Measurements from ENCODE around the gene CCSER1.

CCSER1 gene

DNA sequence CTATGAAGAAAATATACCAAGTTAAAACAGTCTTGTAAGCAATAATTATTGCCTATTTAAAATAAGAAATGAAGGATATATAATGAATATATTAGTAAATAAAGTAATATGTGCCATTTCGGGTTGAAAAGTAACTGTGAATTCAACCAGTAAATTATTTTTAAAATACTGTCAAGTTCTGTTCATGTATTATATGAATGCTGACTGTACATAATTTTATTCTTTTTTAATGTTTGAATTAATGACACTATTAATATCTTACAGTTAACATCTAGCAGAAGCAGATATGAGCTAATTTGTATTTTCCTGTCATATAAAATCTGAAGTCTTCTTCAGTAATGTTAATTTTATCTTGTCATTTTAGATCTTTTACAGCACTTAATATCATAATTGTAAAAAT is 632.9 kb downstream of the CCSER1 start:
- Histone ChIP-seq H3K79me2 (ENCODE audit: insufficient read depth, low read length) (no peaks in the 10 kb centered on the region), H4K20me1 (ENCODE audit: insufficient read depth, low read length, poor library complexity, severe bottlenecking) (no peaks in the 10 kb centered on the region), H3K4me3 (ENCODE audit: low read length, poor library complexity, severe bottlenecking) (no peak overlapping the region), H3K36me3 (ENCODE audit: insufficient read depth, low read length) (no peaks in the 10 kb centered on the region), H2AFZ (ENCODE audit: low read length) (no peak overlapping the region), H3K9me2 (replicated peaks; ENCODE audit: low read depth, low read length) (no peaks in the 10 kb centered on the region), H3F3A (ENCODE audit: low read depth) (no peaks in the 10 kb centered on the region), H3K4me2 (ENCODE audit: low read depth, low read length, poor library complexity, severe bottlenecking) (no peak overlapping the region), H3K9ac (ENCODE audit: low read depth, low read length, poor library complexity, severe bottlenecking) (no peak overlapping the region), H3K9me3 (ENCODE audit: insufficient read depth, low read depth, low read length) (no peaks in the 10 kb centered on the region), H3K4me1 (ENCODE audit: insufficient read depth, low read length, poor library complexity, severe bottlenecking) (no peaks in the 10 kb centered on the region), H3K27me3 (ENCODE audit: insufficient read depth, low read length, poor library complexity, severe bottlenecking) (no peaks in the 10 kb centered on the region)
- TF ChIP-seq, protein P1, sequence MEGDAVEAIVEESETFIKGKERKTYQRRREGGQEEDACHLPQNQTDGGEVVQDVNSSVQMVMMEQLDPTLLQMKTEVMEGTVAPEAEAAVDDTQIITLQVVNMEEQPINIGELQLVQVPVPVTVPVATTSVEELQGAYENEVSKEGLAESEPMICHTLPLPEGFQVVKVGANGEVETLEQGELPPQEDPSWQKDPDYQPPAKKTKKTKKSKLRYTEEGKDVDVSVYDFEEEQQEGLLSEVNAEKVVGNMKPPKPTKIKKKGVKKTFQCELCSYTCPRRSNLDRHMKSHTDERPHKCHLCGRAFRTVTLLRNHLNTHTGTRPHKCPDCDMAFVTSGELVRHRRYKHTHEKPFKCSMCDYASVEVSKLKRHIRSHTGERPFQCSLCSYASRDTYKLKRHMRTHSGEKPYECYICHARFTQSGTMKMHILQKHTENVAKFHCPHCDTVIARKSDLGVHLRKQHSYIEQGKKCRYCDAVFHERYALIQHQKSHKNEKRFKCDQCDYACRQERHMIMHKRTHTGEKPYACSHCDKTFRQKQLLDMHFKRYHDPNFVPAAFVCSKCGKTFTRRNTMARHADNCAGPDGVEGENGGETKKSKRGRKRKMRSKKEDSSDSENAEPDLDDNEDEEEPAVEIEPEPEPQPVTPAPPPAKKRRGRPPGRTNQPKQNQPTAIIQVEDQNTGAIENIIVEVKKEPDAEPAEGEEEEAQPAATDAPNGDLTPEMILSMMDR (conservative IDR thresholded peaks at IDR 0.05; ENCODE audit: low read length) = no peak
- TF ChIP-seq EZH2phosphoT487 (IDR thresholded peaks at IDR 0.05; ENCODE audit: borderline replicate concordance) = no peak

DNA sequence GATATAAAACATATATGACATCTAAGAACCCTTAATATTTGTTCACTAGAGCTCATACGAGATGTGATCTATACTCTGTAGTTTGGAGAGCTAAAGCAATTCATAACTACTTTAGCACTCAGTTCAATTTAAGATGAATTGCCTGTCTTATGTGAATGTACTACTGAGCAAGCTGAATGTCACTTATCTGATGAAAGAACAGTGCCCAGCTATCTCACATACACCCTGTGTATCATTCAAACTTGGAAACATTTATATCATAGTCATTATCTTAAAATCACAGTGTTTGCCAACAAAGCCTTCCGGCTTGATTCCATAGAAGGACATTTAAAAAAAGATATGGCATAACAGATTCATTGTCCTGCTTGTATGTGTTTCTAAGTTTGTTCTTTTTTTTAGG is 639.6 kb downstream of the CCSER1 start:
- Histone ChIP-seq H3K9me2 (replicated peaks; ENCODE audit: low read depth, low read length) (no peaks in the 10 kb centered on the region), H3K4me1 (ENCODE audit: insufficient read depth, low read length, poor library complexity, severe bottlenecking) (no peaks in the 10 kb centered on the region), H3K4me2 (ENCODE audit: low read depth, low read length, poor library complexity, severe bottlenecking) (no peak overlapping the region), H3K9me3 (ENCODE audit: insufficient read depth, low read depth, low read length) (no peaks in the 10 kb centered on the region), H3K9ac (ENCODE audit: low read depth, low read length, poor library complexity, severe bottlenecking) (no peak overlapping the region), H3K79me2 (ENCODE audit: insufficient read depth, low read length) (no peaks in the 10 kb centered on the region), H4K20me1 (ENCODE audit: insufficient read depth, low read length, poor library complexity, severe bottlenecking) (no peaks in the 10 kb centered on the region), H3K27me3 (ENCODE audit: insufficient read depth, low read length, poor library complexity, severe bottlenecking) (no peaks in the 10 kb centered on the region), H3F3A (ENCODE audit: low read depth) (no peaks in the 10 kb centered on the region), H3K36me3 (ENCODE audit: insufficient read depth, low read length) (no peaks in the 10 kb centered on the region), H3K4me3 (ENCODE audit: low read length, poor library complexity, severe bottlenecking) (no peak overlapping the region), H2AFZ (ENCODE audit: low read length) (no peak overlapping the region)
- no peak for TF ChIP-seq EZH2phosphoT487 (IDR thresholded peaks at IDR 0.05; ENCODE audit: borderline replicate concordance)
- TF ChIP-seq, protein P1 (conservative IDR thresholded peaks at IDR 0.05; ENCODE audit: low read length) = no peak

DNA sequence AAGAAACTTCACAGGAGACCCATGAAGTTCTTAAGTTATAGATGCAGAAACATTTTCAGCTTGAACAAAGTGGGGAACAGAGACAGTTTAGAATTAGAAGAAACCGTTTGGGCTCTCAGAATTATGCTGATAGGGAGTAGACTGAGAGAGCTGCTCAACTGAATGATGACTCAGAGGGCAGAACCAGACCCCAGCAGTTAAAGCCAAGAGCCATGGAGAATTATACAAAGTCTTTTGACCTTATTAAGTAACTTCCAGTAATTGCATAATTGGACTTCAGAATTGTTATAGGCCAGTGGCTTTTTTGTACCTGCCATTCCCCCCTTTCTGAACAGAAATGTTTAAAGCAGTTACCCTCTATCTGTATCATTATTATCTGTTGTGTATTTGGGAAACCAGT is 642.1 kb downstream of the CCSER1 start:
- H3K4me1 ChIP-seq (ENCODE audit: insufficient read depth, low read length, poor library complexity, severe bottlenecking) = no peaks in the 10 kb centered on the region
- no peaks in the 10 kb centered on the region for H3K79me2 ChIP-seq (ENCODE audit: insufficient read depth, low read length)
- no peak overlapping the region for H2AFZ ChIP-seq (ENCODE audit: low read length)
- no peaks in the 10 kb centered on the region for H3F3A ChIP-seq (ENCODE audit: low read depth)
- H3K27me3 ChIP-seq (ENCODE audit: insufficient read depth, low read length, poor library complexity, severe bottlenecking) = no peaks in the 10 kb centered on the region
- H3K4me2 ChIP-seq (ENCODE audit: low read depth, low read length, poor library complexity, severe bottlenecking) = no peak overlapping the region
- H3K36me3 ChIP-seq (ENCODE audit: insufficient read depth, low read length) = no peaks in the 10 kb centered on the region
- no peaks in the 10 kb centered on the region for H3K9me3 ChIP-seq (ENCODE audit: insufficient read depth, low read depth, low read length)
- no peaks in the 10 kb centered on the region for H3K9me2 ChIP-seq (replicated peaks; ENCODE audit: low read depth, low read length)
- H3K4me3 ChIP-seq (ENCODE audit: low read length, poor library complexity, severe bottlenecking) = no peak overlapping the region
- no peaks in the 10 kb centered on the region for H4K20me1 ChIP-seq (ENCODE audit: insufficient read depth, low read length, poor library complexity, severe bottlenecking)
- TF ChIP-seq, protein P1 (conservative IDR thresholded peaks at IDR 0.05; ENCODE audit: low read length) = no peak
- no peak for TF ChIP-seq EZH2phosphoT487 (IDR thresholded peaks at IDR 0.05; ENCODE audit: borderline replicate concordance)
- no peak overlapping the region for H3K9ac ChIP-seq (ENCODE audit: low read depth, low read length, poor library complexity, severe bottlenecking)

Measured in Loucy (cell line).